Osteocyte (in vitro differentiated cells): ENCODE results near the gene CAMKK1. TPM values are rescaled to one million over a fixed set of nuclear protein-coding genes. Genes with fewer than 3 reads are reported as not detected.
A peak's percentile ranks its signal among the peaks of the same experiment; 100 is the strongest.

Source experiments
- DNase-seq: peaks from one replicate; pipeline ENCODE4 v3.0.0; 2021; ENCODE audit warnings: mixed read lengths; ENCODE audit not compliant: unreplicated experiment; ENCODE audit errors: extremely low spot score
- H3K27ac Mint-ChIP-seq: one replicate; pipeline ENCODE4 v1.8.0; 2021; ENCODE audit warnings: mild to moderate bottlenecking, mixed read lengths; ENCODE audit not compliant: unreplicated experiment
- H3K27me3 Mint-ChIP-seq: one replicate; pipeline ENCODE4 v1.8.0; 2021; ENCODE audit warnings: mixed read lengths; ENCODE audit not compliant: unreplicated experiment
- H3K36me3 Mint-ChIP-seq: one replicate; pipeline ENCODE4 v1.8.0; 2021; ENCODE audit warnings: mixed read lengths; ENCODE audit not compliant: unreplicated experiment
- H3K4me1 Mint-ChIP-seq: one replicate; pipeline ENCODE4 v1.8.0; 2021; ENCODE audit warnings: mixed read lengths; ENCODE audit not compliant: unreplicated experiment
- H3K4me3 Mint-ChIP-seq: one replicate; pipeline ENCODE4 v1.8.0; 2021; ENCODE audit warnings: mild to moderate bottlenecking, moderate library complexity, mixed read lengths; ENCODE audit not compliant: unreplicated experiment
- H3K9me3 Mint-ChIP-seq: one replicate; pipeline ENCODE4 v1.8.0; 2021; ENCODE audit warnings: mixed read lengths; ENCODE audit not compliant: unreplicated experiment
- total RNA-seq: library from RNA; stranded (reverse); gene quantifications from 2 replicates; pipeline ENCODE4 v1.2.1, GENCODE V29; 2021
- TF ChIP-seq, protein P1 (sequence below): fragments of 200-600 bp; sonication (generic); IDR thresholded peaks from 2 replicates; pipeline ENCODE4 v1.5.0; 2021; ENCODE audit warnings: antibody characterized with exemption, mild to moderate bottlenecking, moderate library complexity

Gene CAMKK1
- total RNA-seq, 1 donor from 2014 or later: 1.3 TPM

GRCh38 chr17:3852561-3852960 lies 40.3 kb downstream of the CAMKK1 start:
- Mint-ChIP-seq H3K4me3 (no peak overlapping the region), H3K9me3 (no peaks in the 10 kb centered on the region), H3K4me1 (no peaks in the 10 kb centered on the region), H3K36me3 (no peaks in the 10 kb centered on the region), H3K27me3 (peaks cover 20% of the 10 kb centered on the region), H3K27ac (no peak overlapping the region)
- TF ChIP-seq, protein P1, sequence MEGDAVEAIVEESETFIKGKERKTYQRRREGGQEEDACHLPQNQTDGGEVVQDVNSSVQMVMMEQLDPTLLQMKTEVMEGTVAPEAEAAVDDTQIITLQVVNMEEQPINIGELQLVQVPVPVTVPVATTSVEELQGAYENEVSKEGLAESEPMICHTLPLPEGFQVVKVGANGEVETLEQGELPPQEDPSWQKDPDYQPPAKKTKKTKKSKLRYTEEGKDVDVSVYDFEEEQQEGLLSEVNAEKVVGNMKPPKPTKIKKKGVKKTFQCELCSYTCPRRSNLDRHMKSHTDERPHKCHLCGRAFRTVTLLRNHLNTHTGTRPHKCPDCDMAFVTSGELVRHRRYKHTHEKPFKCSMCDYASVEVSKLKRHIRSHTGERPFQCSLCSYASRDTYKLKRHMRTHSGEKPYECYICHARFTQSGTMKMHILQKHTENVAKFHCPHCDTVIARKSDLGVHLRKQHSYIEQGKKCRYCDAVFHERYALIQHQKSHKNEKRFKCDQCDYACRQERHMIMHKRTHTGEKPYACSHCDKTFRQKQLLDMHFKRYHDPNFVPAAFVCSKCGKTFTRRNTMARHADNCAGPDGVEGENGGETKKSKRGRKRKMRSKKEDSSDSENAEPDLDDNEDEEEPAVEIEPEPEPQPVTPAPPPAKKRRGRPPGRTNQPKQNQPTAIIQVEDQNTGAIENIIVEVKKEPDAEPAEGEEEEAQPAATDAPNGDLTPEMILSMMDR: no peak
- no peak for DNase-seq

GRCh38 chr17:3851461-3852100 lies 41.3 kb downstream of the CAMKK1 start:
- Mint-ChIP-seq H3K27me3 (peaks cover 20% of the 10 kb centered on the region), H3K27ac (no peak overlapping the region), H3K4me3 (no peak overlapping the region), H3K36me3 (no peaks in the 10 kb centered on the region), H3K4me1 (peaks cover 4% of the 10 kb centered on the region), H3K9me3 (no peaks in the 10 kb centered on the region)
- DNase-seq: no peak
- TF ChIP-seq, protein P1: no peak

GRCh38 chr17:3848229-3848835 lies 44.5 kb downstream of the CAMKK1 start:
- Mint-ChIP-seq H3K27me3 (peaks cover 20% of the 10 kb centered on the region), H3K4me1 (peaks cover 21% of the 10 kb centered on the region), H3K36me3 (peaks cover 6% of the 10 kb centered on the region), H3K4me3 (no peak overlapping the region), H3K27ac (no peak overlapping the region), H3K9me3 (no peaks in the 10 kb centered on the region)
- no peak for DNase-seq
- TF ChIP-seq, protein P1: no peak

GRCh38 chr17:3847165-3847670 lies 45.6 kb downstream of the CAMKK1 start:
- peaks cover 14% of the 10 kb centered on the region for H3K27me3 Mint-ChIP-seq
- H3K27ac Mint-ChIP-seq: no peak overlapping the region
- peaks cover 8% of the 10 kb centered on the region for H3K36me3 Mint-ChIP-seq
- no peak overlapping the region for H3K4me3 Mint-ChIP-seq
- TF ChIP-seq, protein P1: no peak
- DNase-seq: no peak
- peaks cover 21% of the 10 kb centered on the region for H3K4me1 Mint-ChIP-seq
- no peaks in the 10 kb centered on the region for H3K9me3 Mint-ChIP-seq

- Mint-ChIP-seq H3K4me3 (peak overlapping the region; percentile 58), H3K27ac (no peak overlapping the region), H3K36me3 (peaks cover 8% of the 10 kb centered on the region), H3K9me3 (no peaks in the 10 kb centered on the region), H3K4me1 (peaks cover 21% of the 10 kb centered on the region), H3K27me3 (peaks cover 8% of the 10 kb centered on the region)
- TF ChIP-seq, protein P1: no peak
- no peak for DNase-seq
Measured at GRCh38 chr17:3846437-3847164, 46.3 kb downstream of the CAMKK1 start.
